Measurements from ENCODE around the gene BAHD1. TPM values are rescaled to one million over a fixed set of nuclear protein-coding genes. Genes with fewer than 3 reads are reported as not detected.
A peak's percentile ranks its signal among the peaks of the same experiment; 100 is the strongest.

Gene BAHD1
- total RNA-seq, 1 experiment from 2014 or later, result 49.1 TPM

DNA sequence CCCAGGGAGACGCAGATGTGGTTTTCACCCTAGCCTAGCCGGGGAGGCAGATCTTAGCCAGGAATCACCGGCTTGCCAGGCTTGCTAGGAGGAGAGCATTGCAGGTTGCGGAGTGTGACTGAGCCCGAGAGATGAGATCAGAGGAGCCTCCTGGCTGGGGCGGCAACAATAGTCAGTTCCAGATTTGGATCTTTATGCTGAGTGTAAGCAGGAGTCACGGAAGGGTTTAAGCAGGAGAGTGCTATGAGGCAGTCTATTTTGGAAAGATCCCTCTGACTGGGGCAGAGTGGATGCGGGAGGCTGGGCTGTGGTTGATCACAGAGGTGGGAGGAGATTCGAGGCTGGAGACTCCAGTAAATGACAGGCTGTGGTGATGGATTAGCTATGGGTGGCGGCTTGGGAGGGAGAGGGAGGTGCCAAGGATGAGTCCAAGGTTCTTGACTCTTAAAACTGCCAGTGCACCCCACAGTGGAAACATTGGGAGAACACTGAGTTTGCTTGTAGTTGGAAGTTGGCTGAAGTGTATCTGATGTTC is 10.4 kb upstream of the BAHD1 start:
- Mint-ChIP-seq H3K4me3 (no peak overlapping the region), H3K36me3 (no peaks in the 10 kb centered on the region), H3K9me3 (no peaks in the 10 kb centered on the region), H3K27ac (no peak overlapping the region), H3K27me3 (ENCODE audit: low read depth) (peaks cover 34% of the 10 kb centered on the region), H3K4me1 (peaks cover 32% of the 10 kb centered on the region)
- no peak for TF ChIP-seq SP1 (CRISPR knock-in tag; conservative IDR thresholded peaks at IDR 0.05)
- no peak for TF ChIP-seq GRHL2 (CRISPR knock-in tag; IDR thresholded peaks at IDR 0.05; ENCODE audit: insufficient replicate concordance, severe bottlenecking)
- TF ChIP-seq AR (CRISPR knock-in tag; IDR thresholded peaks at IDR 0.05), result no peak
- TF ChIP-seq ZBTB21 (CRISPR knock-in tag; IDR thresholded peaks at IDR 0.05; ENCODE audit: borderline replicate concordance), result no peak
- no peak for TF ChIP-seq NR1H2 (CRISPR knock-in tag; IDR thresholded peaks at IDR 0.05)
- no peak for TF ChIP-seq MLX (CRISPR knock-in tag; IDR thresholded peaks at IDR 0.05)
- no peak for TF ChIP-seq NFATC4 (CRISPR knock-in tag; IDR thresholded peaks at IDR 0.05)
- TF ChIP-seq, protein P1, sequence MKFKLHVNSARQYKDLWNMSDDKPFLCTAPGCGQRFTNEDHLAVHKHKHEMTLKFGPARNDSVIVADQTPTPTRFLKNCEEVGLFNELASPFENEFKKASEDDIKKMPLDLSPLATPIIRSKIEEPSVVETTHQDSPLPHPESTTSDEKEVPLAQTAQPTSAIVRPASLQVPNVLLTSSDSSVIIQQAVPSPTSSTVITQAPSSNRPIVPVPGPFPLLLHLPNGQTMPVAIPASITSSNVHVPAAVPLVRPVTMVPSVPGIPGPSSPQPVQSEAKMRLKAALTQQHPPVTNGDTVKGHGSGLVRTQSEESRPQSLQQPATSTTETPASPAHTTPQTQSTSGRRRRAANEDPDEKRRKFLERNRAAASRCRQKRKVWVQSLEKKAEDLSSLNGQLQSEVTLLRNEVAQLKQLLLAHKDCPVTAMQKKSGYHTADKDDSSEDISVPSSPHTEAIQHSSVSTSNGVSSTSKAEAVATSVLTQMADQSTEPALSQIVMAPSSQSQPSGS (CRISPR knock-in tag; IDR thresholded peaks at IDR 0.05; ENCODE audit: borderline replicate concordance, low read depth), result no peak
- no peak for TF ChIP-seq NR2C2 (CRISPR knock-in tag; IDR thresholded peaks at IDR 0.05)
- TF ChIP-seq E2F1 (CRISPR knock-in tag; IDR thresholded peaks at IDR 0.05), result no peak
- TF ChIP-seq CBFB (CRISPR knock-in tag; IDR thresholded peaks at IDR 0.05; ENCODE audit: low read depth), result no peak
- TF ChIP-seq SMAD4 (CRISPR knock-in tag; IDR thresholded peaks at IDR 0.05), result no peak
- no peak for TF ChIP-seq KAT7 (CRISPR knock-in tag; IDR thresholded peaks at IDR 0.05; ENCODE audit: borderline replicate concordance)
- TF ChIP-seq IRF1 (CRISPR knock-in tag; IDR thresholded peaks at IDR 0.05), result no peak
- TF ChIP-seq TEAD4 (CRISPR knock-in tag; IDR thresholded peaks at IDR 0.05), result no peak
- TF ChIP-seq EMX1 (CRISPR knock-in tag; IDR thresholded peaks at IDR 0.05), result no peak
- TF ChIP-seq ZNF121 (CRISPR knock-in tag; IDR thresholded peaks at IDR 0.05), result no peak
- TF ChIP-seq NR3C1 (CRISPR knock-in tag; conservative IDR thresholded peaks at IDR 0.05; ENCODE audit: low read depth), result no peak
- TF ChIP-seq, protein P2, sequence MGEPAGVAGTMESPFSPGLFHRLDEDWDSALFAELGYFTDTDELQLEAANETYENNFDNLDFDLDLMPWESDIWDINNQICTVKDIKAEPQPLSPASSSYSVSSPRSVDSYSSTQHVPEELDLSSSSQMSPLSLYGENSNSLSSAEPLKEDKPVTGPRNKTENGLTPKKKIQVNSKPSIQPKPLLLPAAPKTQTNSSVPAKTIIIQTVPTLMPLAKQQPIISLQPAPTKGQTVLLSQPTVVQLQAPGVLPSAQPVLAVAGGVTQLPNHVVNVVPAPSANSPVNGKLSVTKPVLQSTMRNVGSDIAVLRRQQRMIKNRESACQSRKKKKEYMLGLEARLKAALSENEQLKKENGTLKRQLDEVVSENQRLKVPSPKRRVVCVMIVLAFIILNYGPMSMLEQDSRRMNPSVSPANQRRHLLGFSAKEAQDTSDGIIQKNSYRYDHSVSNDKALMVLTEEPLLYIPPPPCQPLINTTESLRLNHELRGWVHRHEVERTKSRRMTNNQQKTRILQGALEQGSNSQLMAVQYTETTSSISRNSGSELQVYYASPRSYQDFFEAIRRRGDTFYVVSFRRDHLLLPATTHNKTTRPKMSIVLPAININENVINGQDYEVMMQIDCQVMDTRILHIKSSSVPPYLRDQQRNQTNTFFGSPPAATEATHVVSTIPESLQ (CRISPR knock-in tag; IDR thresholded peaks at IDR 0.05), result no peak
- no peak for TF ChIP-seq MXD4 (CRISPR knock-in tag; IDR thresholded peaks at IDR 0.05; ENCODE audit: borderline replicate concordance)
- ATAC-seq, result peak; percentile 81
- POLR2A ChIA-PET, result interaction anchor here (0.7 kb wide), 1 partner anchor 113 kb away, joined by 4 read pairs; no protein-coding TSS in a partner anchor
- DNase-seq (ENCODE audit: low spot score), result no peak
- CTCF ChIA-PET, result interaction anchor here (0.7 to 2.4 kb wide), 8 partner anchors 8 to 155 kb away, joined by 3 to 12 read pairs (median 4); partner anchors contain the start of genes BAHD1 and CCDC9B

Data from WTC11 (cell line).